Fibroblast of lung (primary cell): Measurements from ENCODE around the gene SLC7A5. TPM values are rescaled to one million over a fixed set of nuclear protein-coding genes. Genes with fewer than 3 reads are reported as not detected.

Experiments used
- DNase-seq, 2 donors: peaks; one replicate each; pipeline versions ENCODE4 v3.0.0 to v3.0.0-alpha.2; 2010; ENCODE audit warnings: low read depth in 2 of 2
- H2AFZ ChIP-seq: 2 replicates; pipeline ENCODE4 v1.5.1; 2012; ENCODE audit warnings: low read length, control low read depth, inconsistent platforms
- H3K27ac ChIP-seq: 2 replicates; pipeline ENCODE4 v1.5.1; 2011; ENCODE audit warnings: low read length, control low read depth; ENCODE audit not compliant: insufficient read depth
- H3K27me3 ChIP-seq: 2 replicates; pipeline ENCODE4 v1.5.1; 2011; ENCODE audit warnings: mild to moderate bottlenecking, low read length; ENCODE audit not compliant: control insufficient read depth, insufficient read depth
- H3K36me3 ChIP-seq: 2 replicates; pipeline ENCODE4 v1.5.1; 2011; ENCODE audit warnings: low read length; ENCODE audit not compliant: control insufficient read depth, insufficient read depth
- H3K4me1 ChIP-seq: 2 replicates; pipeline ENCODE4 v1.5.1; 2011; ENCODE audit warnings: low read length; ENCODE audit not compliant: control insufficient read depth, insufficient read depth; ENCODE audit errors: extremely low read depth
- H3K4me2 ChIP-seq: 2 replicates; pipeline ENCODE4 v1.5.1; 2011; ENCODE audit warnings: low read length, control low read depth; ENCODE audit not compliant: insufficient read depth; ENCODE audit errors: extremely low read depth
- H3K4me3 ChIP-seq, 4 experiments: fragments of 200-600 bp in 1 of 4; sonication (generic) in 1 of 4; replicated peaks in 1 of 4; 2 replicates each; pipeline ENCODE4 v1.5.1; 2011 to 2016; ENCODE audit warnings: low read length in 4 of 4, low read depth in 3 of 4, mild to moderate bottlenecking in 3 of 4, control low read depth in 2 of 4, inconsistent platforms in 1 of 4, mixed read lengths in 1 of 4; ENCODE audit not compliant: insufficient read depth in 1 of 4; ENCODE audit errors: control extremely low read depth in 1 of 4
- H3K79me2 ChIP-seq: 2 replicates; pipeline ENCODE4 v1.5.1; 2012; ENCODE audit warnings: mild to moderate bottlenecking, low read length, inconsistent platforms; ENCODE audit not compliant: control insufficient read depth, insufficient read depth
- H3K9ac ChIP-seq: 2 replicates; pipeline ENCODE4 v1.5.1; 2011; ENCODE audit warnings: mild to moderate bottlenecking, low read length, control low read depth; ENCODE audit not compliant: insufficient read depth
- H3K9me3 ChIP-seq: 2 replicates; pipeline ENCODE4 v1.5.1; 2012; ENCODE audit warnings: low read depth, low read length; ENCODE audit not compliant: control insufficient read depth, insufficient read depth
- H4K20me1 ChIP-seq: 2 replicates; pipeline ENCODE4 v1.5.1; 2011; ENCODE audit warnings: low read length; ENCODE audit not compliant: control insufficient read depth, insufficient read depth; ENCODE audit errors: extremely low read depth
- EZH2 ChIP-seq: IDR thresholded peaks from 2 replicates; pipeline ENCODE4 v1.5.1; 2012; ENCODE audit warnings: low read length, control low read depth, mild to moderate bottlenecking; ENCODE audit errors: missing control alignments
- polyA plus RNA-seq, 2 donors: library from polyadenylated mRNA; depleted of rRNA in 1 of 2; stranded (reverse) in 1 of 2; unstranded in 1 of 2; fragments of >200 nt; gene quantifications; 2 replicates each; pipeline ENCODE4 v1.2.1, GENCODE V29; 2011 to 2012; ENCODE audit warnings: missing spikeins in 1 of 2
- total RNA-seq: library from RNA; depleted of rRNA; stranded (reverse); fragments of >200 nt; gene quantifications from 2 replicates; pipeline ENCODE4 v1.2.1, GENCODE V29; 2014
- TF ChIP-seq, protein P1 (sequence below), 2 donors: IDR thresholded peaks in 1 of 2; conservative IDR thresholded peaks in 1 of 2; 1 replicate in 1 of 2; 2 replicates in 1 of 2; pipeline ENCODE4 v1.5.1; 2011 to 2012; ENCODE audit warnings: low read length in 2 of 2, control low read depth in 1 of 2, inconsistent platforms in 1 of 2, low read depth in 1 of 2, mild to moderate bottlenecking in 1 of 2

Gene SLC7A5
- total and polyA plus RNA-seq, 2 donors (not counting 1 experiment from before 2014, with no cell fraction given) = 5.2 to 38.3 TPM

DNA sequence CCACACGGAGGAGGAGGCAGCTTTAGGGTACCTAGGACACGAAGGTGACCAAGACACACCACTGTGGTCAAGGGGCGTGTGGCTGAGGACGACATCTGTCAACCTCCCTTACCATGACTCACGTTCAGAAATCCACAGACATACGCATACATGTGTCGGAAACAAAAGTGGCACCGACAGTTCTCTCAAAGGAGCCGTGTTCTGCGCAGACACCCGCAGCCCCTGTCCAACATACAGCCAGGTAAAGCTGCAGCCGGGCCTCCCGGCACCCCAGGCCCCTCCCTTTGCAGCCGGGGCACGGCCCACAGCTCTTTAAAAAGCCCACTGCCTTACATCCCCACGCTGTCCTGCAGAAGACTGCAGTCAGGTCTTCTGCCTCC lies 63.1 kb downstream of the SLC7A5 start:
- Histone ChIP-seq H3K27ac (peak overlapping the region; percentile 26), H3K4me3 (peak overlapping the region; percentile 1 to 45 (median 17)), H3K27me3 (no peaks in the 10 kb centered on the region), H2AFZ (peak overlapping the region; percentile 73), H3K4me1 (peaks cover 15% of the 10 kb centered on the region), H3K36me3 (no peaks in the 10 kb centered on the region), H4K20me1 (no peaks in the 10 kb centered on the region), H3K79me2 (no peaks in the 10 kb centered on the region), H3K4me2 (peak overlapping the region; percentile 61), H3K9ac (peak overlapping the region; percentile 1), H3K9me3 (no peaks in the 10 kb centered on the region)
- TF ChIP-seq, protein P1, sequence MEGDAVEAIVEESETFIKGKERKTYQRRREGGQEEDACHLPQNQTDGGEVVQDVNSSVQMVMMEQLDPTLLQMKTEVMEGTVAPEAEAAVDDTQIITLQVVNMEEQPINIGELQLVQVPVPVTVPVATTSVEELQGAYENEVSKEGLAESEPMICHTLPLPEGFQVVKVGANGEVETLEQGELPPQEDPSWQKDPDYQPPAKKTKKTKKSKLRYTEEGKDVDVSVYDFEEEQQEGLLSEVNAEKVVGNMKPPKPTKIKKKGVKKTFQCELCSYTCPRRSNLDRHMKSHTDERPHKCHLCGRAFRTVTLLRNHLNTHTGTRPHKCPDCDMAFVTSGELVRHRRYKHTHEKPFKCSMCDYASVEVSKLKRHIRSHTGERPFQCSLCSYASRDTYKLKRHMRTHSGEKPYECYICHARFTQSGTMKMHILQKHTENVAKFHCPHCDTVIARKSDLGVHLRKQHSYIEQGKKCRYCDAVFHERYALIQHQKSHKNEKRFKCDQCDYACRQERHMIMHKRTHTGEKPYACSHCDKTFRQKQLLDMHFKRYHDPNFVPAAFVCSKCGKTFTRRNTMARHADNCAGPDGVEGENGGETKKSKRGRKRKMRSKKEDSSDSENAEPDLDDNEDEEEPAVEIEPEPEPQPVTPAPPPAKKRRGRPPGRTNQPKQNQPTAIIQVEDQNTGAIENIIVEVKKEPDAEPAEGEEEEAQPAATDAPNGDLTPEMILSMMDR (conservative IDR thresholded peaks at IDR 0.05 in 1 of 2, IDR thresholded peaks at IDR 0.05 in 1 of 2; ENCODE audit: low read depth in 1 of 2, low read length in 2 of 2) = no peak
- no peak for TF ChIP-seq EZH2
- peak; percentile 36 to 43 for DNase-seq

- no peak for DNase-seq
- no peak overlapping the region for H3K4me3 ChIP-seq
- no peaks in the 10 kb centered on the region for H3K27me3 ChIP-seq
- no peaks in the 10 kb centered on the region for H4K20me1 ChIP-seq
- H3K27ac ChIP-seq = no peak overlapping the region
- TF ChIP-seq, protein P1 (conservative IDR thresholded peaks at IDR 0.05 in 1 of 2, IDR thresholded peaks at IDR 0.05 in 1 of 2; ENCODE audit: low read depth in 1 of 2, low read length in 2 of 2) = no peak
- TF ChIP-seq EZH2 = no peak
- H3K4me1 ChIP-seq = peaks cover 15% of the 10 kb centered on the region
- no peak overlapping the region for H3K9ac ChIP-seq
- H3K36me3 ChIP-seq = no peaks in the 10 kb centered on the region
- no peak overlapping the region for H3K4me2 ChIP-seq
- H2AFZ ChIP-seq = no peak overlapping the region
- H3K79me2 ChIP-seq = no peaks in the 10 kb centered on the region
- no peaks in the 10 kb centered on the region for H3K9me3 ChIP-seq
Observed at GRCh38 chr16:87803385-87803784, 65.9 kb downstream of the SLC7A5 start.

DNA sequence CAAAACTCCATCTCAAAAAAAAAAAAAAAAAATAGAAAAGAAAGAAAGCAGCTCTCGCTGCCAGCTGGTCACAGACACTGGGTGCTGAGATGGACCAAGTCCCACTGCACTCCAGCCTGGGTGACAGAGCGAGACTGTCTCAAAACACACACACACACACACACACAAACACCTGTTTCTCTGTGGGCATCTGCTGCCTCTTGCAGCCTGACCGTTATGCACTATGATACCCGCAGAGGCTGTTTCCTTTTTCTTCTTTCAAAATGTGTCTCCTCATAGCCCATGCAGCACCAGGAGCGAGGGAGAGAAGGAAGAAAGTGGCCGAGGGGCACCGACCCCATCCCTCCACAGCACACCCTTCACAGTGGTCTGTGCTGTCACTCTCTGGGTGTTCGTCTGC lies 66.6 kb downstream of the SLC7A5 start:
- no peak overlapping the region for H3K27ac ChIP-seq
- TF ChIP-seq, protein P1 (conservative IDR thresholded peaks at IDR 0.05 in 1 of 2, IDR thresholded peaks at IDR 0.05 in 1 of 2; ENCODE audit: low read depth in 1 of 2, low read length in 2 of 2) = no peak
- no peak for TF ChIP-seq EZH2
- H3K79me2 ChIP-seq = no peaks in the 10 kb centered on the region
- H3K36me3 ChIP-seq = no peaks in the 10 kb centered on the region
- H3K27me3 ChIP-seq = no peaks in the 10 kb centered on the region
- H3K9me3 ChIP-seq = no peaks in the 10 kb centered on the region
- no peak overlapping the region for H3K4me3 ChIP-seq
- no peak overlapping the region for H3K4me2 ChIP-seq
- no peaks in the 10 kb centered on the region for H4K20me1 ChIP-seq
- no peak for DNase-seq
- no peak overlapping the region for H2AFZ ChIP-seq
- peaks cover 15% of the 10 kb centered on the region for H3K4me1 ChIP-seq
- H3K9ac ChIP-seq = no peak overlapping the region
